Ascending aorta (tissue), 2 donors: Measurements from ENCODE around the gene CEMIP. TPM values are rescaled to one million over a fixed set of nuclear protein-coding genes. Genes with fewer than 3 reads are reported as not detected.

ENCODE experiments used
- DNase-seq, 2 donors: peaks; one replicate each; pipeline ENCODE4 v3.0.0-alpha.2; 2019; ENCODE audit warnings: low spot score in 2 of 2
- H3K27ac ChIP-seq, 2 donors: fragments of 200-600 bp; sonication (generic); one replicate each; pipeline ENCODE4 v1.5.1; 2016 to 2017; ENCODE audit warnings: mild to moderate bottlenecking in 1 of 2
- H3K27me3 ChIP-seq: fragments of 200-600 bp; sonication (generic); one replicate; pipeline ENCODE4 v1.5.1; 2017
- H3K36me3 ChIP-seq, 2 donors: fragments of 200-600 bp; sonication (generic); one replicate each; pipeline ENCODE4 v1.5.1; 2016
- H3K4me1 ChIP-seq, 2 donors: fragments of 200-600 bp; sonication (generic); one replicate each; pipeline ENCODE4 v1.5.1; 2016 to 2017; ENCODE audit warnings: mild to moderate bottlenecking in 1 of 2
- H3K4me3 ChIP-seq, 2 donors: fragments of 200-600 bp; sonication (generic); one replicate each; pipeline ENCODE4 v1.5.1; 2016 to 2017; ENCODE audit warnings: mild to moderate bottlenecking in 1 of 2
- H3K9me3 ChIP-seq, 2 donors: fragments of 200-600 bp; sonication (generic); one replicate each; pipeline ENCODE4 v1.5.1; 2016
- intact Hi-C: fragments of 100-400 bp; cut with DNase I; formaldehyde crosslinking; loops from one replicate; pipeline ENCODE4 v1.15.1; 2023
- total RNA-seq: library from RNA; depleted of rRNA; stranded (reverse); fragments of >200 nt; gene quantifications from one replicate; pipeline ENCODE4 v1.1.0, GENCODE V29; 2016
- TF ChIP-seq, protein P1 (sequence below), 3 experiments: fragments of 200-600 bp in 2 of 3; fragments of 450-650 bp in 1 of 3; sonication (generic) in 2 of 3; IDR thresholded peaks; one replicate each; pipeline ENCODE4 v1.5.1; 2016 to 2019; ENCODE audit warnings: antibody characterized with exemption in 3 of 3, mild to moderate bottlenecking in 1 of 3, moderate library complexity in 1 of 3

CEMIP gene
- total RNA-seq, 1 donor from 2014 or later: not detected

DNA sequence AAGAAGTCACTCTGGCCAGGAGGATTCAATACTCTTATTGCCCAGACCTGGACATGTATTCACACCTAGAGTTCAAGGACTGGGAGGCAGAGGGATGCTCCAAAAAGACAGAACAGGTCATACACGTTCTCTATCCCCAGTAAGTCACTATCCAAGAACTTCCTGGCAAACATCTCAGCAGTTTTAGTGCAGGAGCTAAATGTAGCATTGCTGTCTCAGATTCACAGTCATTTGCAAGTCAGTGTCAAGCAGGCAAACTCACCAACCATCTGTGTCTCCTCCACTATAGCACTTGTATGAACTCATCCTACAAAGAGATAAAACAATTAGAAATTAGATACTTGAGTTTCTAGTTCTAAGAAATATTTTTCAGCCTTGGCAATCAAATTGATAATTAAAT is 45.7 kb upstream of the CEMIP start:
- H3K27ac ChIP-seq: no peak overlapping the region
- H3K4me3 ChIP-seq: no peak overlapping the region
- intact Hi-C loops: no loop called here
- no peaks in the 10 kb centered on the region for H3K36me3 ChIP-seq
- H3K9me3 ChIP-seq: peaks cover 0 to 1% of the 10 kb centered on the region in 2 donors
- no peak for DNase-seq
- no peaks in the 10 kb centered on the region for H3K27me3 ChIP-seq
- H3K4me1 ChIP-seq: no peaks in the 10 kb centered on the region
- TF ChIP-seq, protein P1, sequence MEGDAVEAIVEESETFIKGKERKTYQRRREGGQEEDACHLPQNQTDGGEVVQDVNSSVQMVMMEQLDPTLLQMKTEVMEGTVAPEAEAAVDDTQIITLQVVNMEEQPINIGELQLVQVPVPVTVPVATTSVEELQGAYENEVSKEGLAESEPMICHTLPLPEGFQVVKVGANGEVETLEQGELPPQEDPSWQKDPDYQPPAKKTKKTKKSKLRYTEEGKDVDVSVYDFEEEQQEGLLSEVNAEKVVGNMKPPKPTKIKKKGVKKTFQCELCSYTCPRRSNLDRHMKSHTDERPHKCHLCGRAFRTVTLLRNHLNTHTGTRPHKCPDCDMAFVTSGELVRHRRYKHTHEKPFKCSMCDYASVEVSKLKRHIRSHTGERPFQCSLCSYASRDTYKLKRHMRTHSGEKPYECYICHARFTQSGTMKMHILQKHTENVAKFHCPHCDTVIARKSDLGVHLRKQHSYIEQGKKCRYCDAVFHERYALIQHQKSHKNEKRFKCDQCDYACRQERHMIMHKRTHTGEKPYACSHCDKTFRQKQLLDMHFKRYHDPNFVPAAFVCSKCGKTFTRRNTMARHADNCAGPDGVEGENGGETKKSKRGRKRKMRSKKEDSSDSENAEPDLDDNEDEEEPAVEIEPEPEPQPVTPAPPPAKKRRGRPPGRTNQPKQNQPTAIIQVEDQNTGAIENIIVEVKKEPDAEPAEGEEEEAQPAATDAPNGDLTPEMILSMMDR (IDR thresholded peaks at IDR 0.05): no peak

DNA sequence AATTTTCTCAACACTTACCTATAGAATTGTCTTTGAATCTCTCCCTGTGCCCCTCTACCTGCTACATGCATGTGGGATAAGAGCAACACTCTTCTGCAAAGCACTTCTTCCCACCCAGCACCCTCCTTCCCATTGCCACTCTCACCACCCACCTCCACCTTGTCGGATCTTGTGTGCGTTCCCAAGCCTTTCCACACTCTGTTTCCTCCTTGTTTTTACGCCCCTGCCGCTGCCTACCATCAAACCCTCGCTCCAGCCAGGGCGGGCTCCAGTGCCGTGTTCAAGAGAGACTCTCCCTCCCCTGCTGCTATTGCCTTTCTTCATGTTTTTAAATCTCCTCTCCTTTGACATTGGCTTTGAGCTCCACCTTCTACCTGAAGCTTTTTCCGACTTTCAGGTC is 43.8 kb upstream of the CEMIP start:
- no peak for DNase-seq
- Histone ChIP-seq H3K27ac (no peak overlapping the region), H3K4me1 (no peaks in the 10 kb centered on the region), H3K4me3 (no peak overlapping the region), H3K36me3 (no peaks in the 10 kb centered on the region), H3K9me3 (peaks cover 0 to 3% of the 10 kb centered on the region in 2 donors), H3K27me3 (no peaks in the 10 kb centered on the region)
- TF ChIP-seq, protein P1 (IDR thresholded peaks at IDR 0.05): no peak
- intact Hi-C loops: no loop called here

DNA sequence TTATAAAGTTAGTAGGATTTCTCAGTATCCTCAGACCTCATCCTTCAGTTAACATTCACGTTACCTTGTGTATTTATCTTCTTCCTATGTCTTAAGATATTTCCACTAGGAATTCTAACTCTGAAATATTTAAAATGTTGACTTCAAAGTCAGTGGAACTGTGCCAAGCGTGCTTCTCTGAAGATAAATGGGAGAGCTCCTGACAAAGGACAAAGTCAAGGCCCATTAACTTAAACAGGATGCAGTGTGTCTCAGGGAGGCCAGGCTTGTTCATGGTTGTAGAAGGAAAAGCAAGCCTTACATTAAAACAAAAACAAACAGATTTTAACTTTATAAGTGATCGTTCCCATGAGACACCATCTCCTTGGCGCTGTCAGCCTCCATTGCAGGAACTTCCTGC is 42.6 kb upstream of the CEMIP start:
- Histone ChIP-seq H3K4me1 (no peaks in the 10 kb centered on the region), H3K27me3 (no peaks in the 10 kb centered on the region), H3K36me3 (no peaks in the 10 kb centered on the region), H3K4me3 (no peak overlapping the region), H3K27ac (no peak overlapping the region), H3K9me3 (peaks cover 0 to 3% of the 10 kb centered on the region in 2 donors)
- DNase-seq: no peak
- TF ChIP-seq, protein P1 (IDR thresholded peaks at IDR 0.05): no peak
- intact Hi-C loops: no loop called here

DNA sequence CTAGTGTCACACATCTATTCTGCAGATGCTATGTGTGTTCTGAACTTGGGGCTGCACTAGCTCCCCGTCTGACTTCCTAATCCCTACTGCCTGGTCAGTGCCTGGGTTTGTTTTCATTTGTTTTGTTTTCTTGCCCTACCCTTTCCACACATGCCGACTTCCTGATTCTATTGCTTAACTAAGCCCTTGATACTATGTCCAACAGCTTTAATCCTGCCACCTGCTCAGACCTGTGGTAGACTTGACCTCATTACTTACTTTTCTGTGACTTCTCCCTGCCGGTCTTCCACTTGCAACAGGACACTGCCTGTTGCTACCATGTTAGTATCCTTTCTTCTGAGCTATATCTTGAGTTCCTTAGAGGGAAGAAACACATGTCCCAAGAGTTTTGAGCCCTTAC is 39.3 kb upstream of the CEMIP start:
- TF ChIP-seq, protein P1 (IDR thresholded peaks at IDR 0.05): no peak
- H3K27me3 ChIP-seq: no peaks in the 10 kb centered on the region
- no peak overlapping the region for H3K4me3 ChIP-seq
- no peak for DNase-seq
- peaks cover 0 to 3% of the 10 kb centered on the region in 2 donors for H3K9me3 ChIP-seq
- H3K27ac ChIP-seq: no peak overlapping the region
- H3K4me1 ChIP-seq: no peaks in the 10 kb centered on the region
- intact Hi-C loops: no loop called here
- no peaks in the 10 kb centered on the region for H3K36me3 ChIP-seq

DNA sequence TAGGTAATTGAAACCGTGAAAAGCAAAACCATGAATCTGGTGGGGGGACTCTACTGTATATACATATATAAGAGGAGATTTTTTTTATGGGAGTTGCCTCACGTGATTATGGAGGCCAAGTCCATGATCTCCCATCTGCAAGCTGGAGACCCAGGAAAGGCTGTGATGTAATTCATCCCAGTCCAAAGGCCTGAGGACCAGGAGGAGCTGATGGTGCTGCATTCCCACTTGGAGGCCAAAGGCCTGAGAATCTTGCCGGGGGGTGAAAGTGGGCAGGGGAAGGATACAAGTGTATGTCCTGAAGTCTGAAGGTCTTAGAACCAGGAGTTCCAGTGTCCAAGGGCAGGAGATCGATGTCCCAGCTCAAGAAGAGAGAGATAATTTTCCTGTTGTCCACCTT is 37.1 kb upstream of the CEMIP start:
- TF ChIP-seq, protein P1 (IDR thresholded peaks at IDR 0.05): no peak

DNA sequence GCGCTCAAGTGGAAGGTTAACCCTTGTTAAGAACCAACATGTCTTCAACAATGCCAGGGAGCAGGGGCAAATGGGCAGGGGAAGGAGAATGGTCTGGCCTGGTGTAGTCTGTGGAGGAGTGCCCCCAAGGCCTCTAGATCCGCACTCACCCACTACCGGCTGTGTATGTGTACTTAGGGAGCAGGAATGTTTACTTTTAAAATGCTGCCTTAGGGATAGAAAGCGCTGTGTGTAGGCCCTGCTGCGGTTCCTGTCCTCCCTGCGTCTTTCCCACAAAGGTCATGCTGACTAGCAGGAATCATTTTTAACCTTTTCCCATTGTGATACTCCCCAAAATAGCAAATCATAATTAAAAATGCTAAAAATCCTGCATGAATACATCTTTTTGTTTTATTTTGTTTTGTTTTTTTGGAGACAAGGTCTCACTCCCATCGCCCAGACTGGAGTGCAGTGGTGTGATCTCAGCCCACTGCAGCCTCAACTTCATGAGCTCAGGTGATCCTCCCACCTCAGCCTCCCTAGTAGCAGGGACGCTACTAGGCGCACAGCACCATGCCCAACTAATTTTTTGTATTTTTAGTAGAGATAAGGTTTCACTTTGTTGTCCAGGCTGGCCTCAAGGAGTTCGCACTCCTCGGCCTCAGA is 35.9 kb upstream of the CEMIP start:
- no peak overlapping the region for H3K4me3 ChIP-seq
- H3K27ac ChIP-seq: no peak overlapping the region
- H3K9me3 ChIP-seq: peaks cover 0 to 3% of the 10 kb centered on the region in 2 donors
- no peaks in the 10 kb centered on the region for H3K27me3 ChIP-seq
- intact Hi-C loops: no loop called here
- H3K36me3 ChIP-seq: no peaks in the 10 kb centered on the region
- TF ChIP-seq, protein P1 (IDR thresholded peaks at IDR 0.05): no peak
- no peak for DNase-seq
- no peaks in the 10 kb centered on the region for H3K4me1 ChIP-seq

More for the DNA sequence above, 37.1 kb upstream of the CEMIP start:
- no peak overlapping the region for H3K4me3 ChIP-seq
- intact Hi-C loops: no loop called here
- no peaks in the 10 kb centered on the region for H3K27me3 ChIP-seq
- no peak overlapping the region for H3K27ac ChIP-seq
- H3K36me3 ChIP-seq: no peaks in the 10 kb centered on the region
- H3K4me1 ChIP-seq: no peaks in the 10 kb centered on the region
- DNase-seq: no peak
- H3K9me3 ChIP-seq: peaks cover 0 to 3% of the 10 kb centered on the region in 2 donors
